22Rv1 (cell line): ENCODE data around the gene OR4M1.
"Not testable (repeated sequence)": the region's sequence is repeated elsewhere in the genome, so short reads cannot be mapped to it uniquely, and the experiment has no call there.

ENCODE experiments used
- H3K27ac ChIP-seq: fragments of 450-650 bp; 2 replicates; pipeline ENCODE4 v1.5.1; 2017
- ZFX ChIP-seq: fragments of 450-650 bp; IDR thresholded peaks from 2 replicates; pipeline ENCODE4 v1.6.1; 2017; ENCODE audit warnings: antibody characterized with exemption, borderline replicate concordance
- TF ChIP-seq, protein P1 (sequence below): fragments of 450-650 bp; IDR thresholded peaks from 2 replicates; pipeline ENCODE4 v1.5.1; 2017; ENCODE audit warnings: mild to moderate bottlenecking

Gene OR4M1

DNA sequence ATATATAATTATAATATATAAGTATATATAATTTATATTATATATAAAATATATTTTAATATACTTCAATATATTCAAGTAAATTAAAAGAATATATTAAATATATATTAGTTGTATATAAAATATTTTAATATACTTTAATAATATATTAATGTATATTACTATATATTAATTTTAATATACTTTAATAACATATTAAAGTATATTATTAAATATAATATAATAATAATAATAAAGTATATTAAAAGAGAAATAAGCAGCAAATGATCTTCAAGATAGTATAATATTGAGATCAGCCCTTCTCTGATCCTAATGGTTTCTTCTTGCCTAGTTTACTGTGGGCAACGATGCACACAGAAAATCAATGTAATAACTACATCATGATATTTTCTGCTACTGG is 2.3 kb downstream of the OR4M1 start:
- H3K27ac ChIP-seq = no peak overlapping the region
- TF ChIP-seq, protein P1, sequence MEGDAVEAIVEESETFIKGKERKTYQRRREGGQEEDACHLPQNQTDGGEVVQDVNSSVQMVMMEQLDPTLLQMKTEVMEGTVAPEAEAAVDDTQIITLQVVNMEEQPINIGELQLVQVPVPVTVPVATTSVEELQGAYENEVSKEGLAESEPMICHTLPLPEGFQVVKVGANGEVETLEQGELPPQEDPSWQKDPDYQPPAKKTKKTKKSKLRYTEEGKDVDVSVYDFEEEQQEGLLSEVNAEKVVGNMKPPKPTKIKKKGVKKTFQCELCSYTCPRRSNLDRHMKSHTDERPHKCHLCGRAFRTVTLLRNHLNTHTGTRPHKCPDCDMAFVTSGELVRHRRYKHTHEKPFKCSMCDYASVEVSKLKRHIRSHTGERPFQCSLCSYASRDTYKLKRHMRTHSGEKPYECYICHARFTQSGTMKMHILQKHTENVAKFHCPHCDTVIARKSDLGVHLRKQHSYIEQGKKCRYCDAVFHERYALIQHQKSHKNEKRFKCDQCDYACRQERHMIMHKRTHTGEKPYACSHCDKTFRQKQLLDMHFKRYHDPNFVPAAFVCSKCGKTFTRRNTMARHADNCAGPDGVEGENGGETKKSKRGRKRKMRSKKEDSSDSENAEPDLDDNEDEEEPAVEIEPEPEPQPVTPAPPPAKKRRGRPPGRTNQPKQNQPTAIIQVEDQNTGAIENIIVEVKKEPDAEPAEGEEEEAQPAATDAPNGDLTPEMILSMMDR = no peak
- TF ChIP-seq ZFX = no peak

- H3K27ac ChIP-seq = not testable (repeated sequence)
These were observed 12.5 kb downstream of the OR4M1 start for GRCh38 chr14:19785848-19786247.

GRCh38 chr14:19787318-19787717 is 14.0 kb downstream of the OR4M1 start:
- H3K27ac ChIP-seq = not testable (repeated sequence)

DNA sequence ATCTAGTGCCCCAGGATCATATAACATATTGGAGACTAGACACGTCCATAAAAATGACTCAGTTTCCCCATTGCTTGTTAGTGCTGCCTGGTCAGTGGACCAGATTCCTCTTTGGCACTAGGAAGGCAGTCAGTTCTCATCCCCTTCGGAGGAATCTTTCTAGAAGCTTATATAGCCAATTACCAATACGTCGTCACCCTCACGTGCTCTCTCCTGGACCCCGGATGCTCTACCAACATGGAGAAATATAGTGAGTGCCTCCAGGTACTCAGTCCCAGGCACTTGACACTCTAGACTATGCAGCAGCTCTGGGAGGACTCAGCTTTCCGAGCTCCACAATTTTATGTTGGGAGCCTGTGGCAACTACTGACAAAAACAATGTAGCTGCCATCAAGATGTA is 14.8 kb downstream of the OR4M1 start:
- not testable (repeated sequence) for H3K27ac ChIP-seq

DNA sequence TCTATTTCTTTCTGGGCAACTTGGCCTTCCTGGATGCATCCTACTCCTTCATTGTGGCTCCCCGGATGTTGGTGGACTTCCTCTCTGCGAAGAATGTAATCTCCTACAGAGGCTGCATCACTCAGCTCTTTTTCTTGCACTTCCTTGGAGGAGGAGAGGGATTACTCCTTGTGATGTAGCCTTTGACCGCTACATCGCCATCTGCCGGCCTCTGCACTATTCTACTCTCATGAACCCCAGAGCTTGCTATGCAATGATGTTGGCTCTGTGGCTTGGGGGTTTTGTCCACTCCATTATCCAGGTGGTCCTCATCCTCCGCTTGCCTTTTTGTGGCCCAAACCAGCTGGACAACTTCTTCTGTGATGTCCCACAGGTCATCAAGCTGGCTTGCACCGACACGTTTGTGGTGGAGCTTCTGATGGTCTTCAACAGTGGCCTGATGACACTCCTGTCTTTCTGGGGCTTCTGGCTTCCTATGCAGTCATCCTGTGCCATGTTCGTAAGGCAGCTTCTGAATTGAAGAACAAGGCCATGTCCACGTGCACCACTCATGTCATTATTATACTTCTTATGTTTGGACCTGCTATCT is 23.3 kb downstream of the OR4M1 start:
- H3K27ac ChIP-seq = not testable (repeated sequence)

DNA sequence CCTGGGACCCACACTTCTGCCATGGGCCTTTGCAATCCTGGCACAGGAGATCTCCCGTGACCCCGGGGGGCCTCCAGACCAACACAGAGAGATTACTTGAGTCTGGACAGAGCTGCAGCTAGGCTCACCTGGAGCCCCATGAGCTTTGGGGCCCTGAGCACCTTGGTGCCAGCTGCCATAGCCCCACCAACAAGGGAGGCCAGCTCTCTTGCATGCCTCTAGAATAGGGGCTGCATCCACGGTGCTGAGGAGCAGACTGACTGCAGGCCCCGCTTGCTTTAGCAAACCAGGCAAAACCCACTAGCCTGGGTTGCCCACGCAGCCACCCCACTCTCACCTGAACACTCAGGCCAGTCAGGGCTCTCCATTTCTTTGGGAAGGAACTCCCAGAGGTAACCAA is 26.6 kb downstream of the OR4M1 start:
- no peak for TF ChIP-seq ZFX
- TF ChIP-seq, protein P1 = no peak
- H3K27ac ChIP-seq = no peak overlapping the region

- H3K27ac ChIP-seq = no peak overlapping the region
- TF ChIP-seq ZFX = no peak
- TF ChIP-seq, protein P1 = no peak
These were observed 27.2 kb downstream of the OR4M1 start for GRCh38 chr14:19800282-19801117.

GRCh38 chr14:19801118-19801464 is 27.8 kb downstream of the OR4M1 start:
- no peak overlapping the region for H3K27ac ChIP-seq
- TF ChIP-seq ZFX = no peak

DNA sequence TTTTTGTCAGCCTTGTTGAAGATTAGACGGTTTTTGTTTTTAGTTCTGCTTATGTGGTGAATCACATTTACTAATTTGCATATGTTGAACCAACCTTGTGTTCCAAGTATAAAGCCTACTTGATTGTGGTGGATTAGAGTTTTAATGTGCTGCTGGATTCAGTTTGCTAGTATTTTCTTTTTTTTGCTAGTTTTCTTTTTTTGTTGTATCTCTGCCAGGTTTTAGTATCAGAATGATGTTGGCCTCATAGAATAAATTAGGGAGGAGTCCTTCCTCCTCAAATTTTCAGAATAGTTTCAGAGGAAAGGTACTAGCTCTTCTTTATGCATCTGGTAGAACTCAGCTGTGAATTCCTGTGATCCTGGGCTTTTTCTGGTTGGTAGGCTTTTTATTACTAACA is 30.2 kb downstream of the OR4M1 start, which contains the start of gene OR4N2:
Gene OR4N2 (plus strand): TSS at position 301 of the 400 bp plus-strand sequence. CDS start 23,679 bp downstream, outside the sequence.
- H3K27ac ChIP-seq = not testable (repeated sequence)

DNA sequence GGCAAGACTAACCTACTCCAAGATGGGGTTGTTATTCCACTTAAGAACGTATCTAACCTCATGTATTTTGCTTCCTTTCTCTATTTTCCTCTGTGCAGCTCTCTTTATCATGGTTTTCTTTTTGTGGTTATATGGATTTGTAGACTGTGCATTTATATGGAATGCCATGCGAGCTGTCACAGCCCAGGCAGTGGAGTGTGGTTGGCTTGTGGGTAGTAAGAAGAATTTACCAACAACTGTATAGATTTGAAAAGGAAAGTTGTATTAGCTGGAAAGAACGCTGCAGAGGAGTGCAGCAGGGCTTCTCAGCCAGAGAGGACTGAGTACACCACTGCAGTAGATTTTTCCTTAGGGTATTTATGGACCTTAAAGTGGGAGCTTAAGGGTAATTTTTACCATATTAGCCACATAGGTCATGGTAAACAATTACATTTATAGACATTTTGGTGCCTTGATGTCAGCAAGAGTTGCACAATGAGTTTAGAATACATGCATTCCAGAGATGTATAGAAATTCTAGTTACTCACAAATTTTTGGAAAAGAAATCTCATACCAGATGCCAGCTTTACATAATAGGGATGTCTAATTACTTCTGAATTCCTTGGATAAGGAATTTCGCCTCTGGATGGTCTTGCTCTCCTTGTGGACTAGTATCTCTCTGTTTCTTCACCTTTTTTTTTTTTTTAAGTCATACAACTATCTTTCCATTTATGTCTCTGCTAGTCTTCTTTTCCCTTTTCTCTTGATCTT is 40.0 kb downstream of the OR4M1 start:
- not testable (repeated sequence) for H3K27ac ChIP-seq

GRCh38 chr14:19819879-19820278 is 46.6 kb downstream of the OR4M1 start:
- not testable (repeated sequence) for H3K27ac ChIP-seq

- not testable (repeated sequence) for H3K27ac ChIP-seq
These were observed 47.7 kb downstream of the OR4M1 start for GRCh38 chr14:19821016-19821415.
